Measurements from ENCODE around the gene WDR4. TPM values are rescaled to one million over a fixed set of nuclear protein-coding genes. Genes with fewer than 3 reads are reported as not detected.

The WDR4 gene
- total and polyA plus RNA-seq, 9 of the 15 experiments (the other 6 are each of a cell fraction or from before 2014, with no cell fraction given), result 5.4 to 95.4 (median 32.1) TPM

GRCh38 chr21:42883921-42884320 is 4.6 kb upstream of the WDR4 start:
- Histone ChIP-seq H3K79me2 (ENCODE audit: control insufficient read depth, insufficient read depth, low read length) (peaks cover 18% of the 10 kb centered on the region), H3K4me3 (no peak overlapping the region), H3K36me3 (ENCODE audit: control insufficient read depth, insufficient read depth, low read length) (no peaks in the 10 kb centered on the region; the same call in 2 of the 3 replicates), H3K9me3 (replicated peaks; ENCODE audit: control insufficient read depth, insufficient read depth, low read depth, low read length) (no peaks in the 10 kb centered on the region; the same call in 1 of the 2 replicates), H4K20me1 (replicated peaks; ENCODE audit: control insufficient read depth, insufficient read depth, low read length) (no peaks in the 10 kb centered on the region), H2AFZ (ENCODE audit: low read depth, low read length) (no peak overlapping the region), H3K9me1 (ENCODE audit: control insufficient read depth, insufficient read depth, low read length) (no peaks in the 10 kb centered on the region), H3K4me1 (replicated peaks in 1 of 2; ENCODE audit: control insufficient read depth in 2 of 2, insufficient read depth in 2 of 2, low read length in 2 of 2) (peaks cover 0 to 3% of the 10 kb centered on the region in 2 experiments; a peak in 2 of 5 replicates), H3K9ac (ENCODE audit: insufficient read depth in 1 of 2, low read depth in 2 of 2, low read length in 2 of 2) (no peak overlapping the region), H3K27me3 (ENCODE audit: control insufficient read depth in 2 of 2, insufficient read depth in 2 of 2, low read length in 2 of 2) (no peaks in the 10 kb centered on the region), H3K27ac (ENCODE audit: extremely low read depth, low read depth, low read length) (no peak overlapping the region), H3K4me2 (ENCODE audit: insufficient read depth, low read length) (no peak overlapping the region)
- no peak for TF ChIP-seq ZNF766 (CRISPR knock-in tag; conservative IDR thresholded peaks at IDR 0.05)
- peak; percentile 80 for TF ChIP-seq ZNF146 (CRISPR knock-in tag; IDR thresholded peaks at IDR 0.05; ENCODE audit: unreplicated experiment)
- no peak for TF ChIP-seq KAT7 (CRISPR knock-in tag; IDR thresholded peaks at IDR 0.05; ENCODE audit: borderline replicate concordance)
- TF ChIP-seq GTF2B (IDR thresholded peaks at IDR 0.05; ENCODE audit: extremely low read depth, insufficient read length), result no peak
- TF ChIP-seq POU5F1 (IDR thresholded peaks at IDR 0.05; ENCODE audit: borderline replicate concordance, low read depth, low read length, partially characterized antibody), result no peak
- TF ChIP-seq RB1 (IDR thresholded peaks at IDR 0.05; ENCODE audit: low read depth), result no peak
- no peak for TF ChIP-seq ZBTB8A (IDR thresholded peaks at IDR 0.05; ENCODE audit: partially characterized antibody)
- intact Hi-C loops (cut with micrococcal nuclease), result no loop called here
- CTCF ChIA-PET (ENCODE audit: low intra/inter-chr PET ratio), result no interaction called here
- 60% methylated on average over 1 of the region's 1 CpG for WGBS (ENCODE audit: insufficient coverage, low coverage, missing lambda C conversion rate)
- POLR2A ChIA-PET, result no interaction called here
- BruUV-seq (replicated peaks), result no TSS peak
- DNase-seq (ENCODE audit: extremely low read depth in 1 of 4, low spot score in 3 of 4) (no peak), FAIRE-seq (no peak), ATAC-seq (no peak)
- in situ Hi-C loops (cut with MboI), result no loop called here
